ENCODE data around the gene CCDC34. TPM values are rescaled to one million over a fixed set of nuclear protein-coding genes. Genes with fewer than 3 reads are reported as not detected.

Gene CCDC34
- total RNA-seq, 1 donor from 2014 or later, result 30.6 TPM

GRCh38 chr11:27403195-27403594, 40.2 kb upstream of the CCDC34 start:
- H3K4me3 Mint-ChIP-seq, result no peak overlapping the region
- Histone ChIP-seq H3K79me2 (ENCODE audit: low read depth) (peaks cover 100% of the 10 kb centered on the region), H3K36me3 (peaks cover 10% of the 10 kb centered on the region)

GRCh38 chr11:27402450-27402849, 39.4 kb upstream of the CCDC34 start:
- H3K27me3 Mint-ChIP-seq (ENCODE audit: insufficient read depth, low read depth), result no peaks in the 10 kb centered on the region
- H3K4me3 Mint-ChIP-seq, result no peak overlapping the region

More at GRCh38 chr11:27403195-27403594, 40.2 kb upstream of the CCDC34 start:
- H3F3A ChIP-seq (ENCODE audit: low read depth), result peaks cover 52% of the 10 kb centered on the region
- no peak overlapping the region for H3K27ac Mint-ChIP-seq
- H3K9me3 Mint-ChIP-seq, result no peaks in the 10 kb centered on the region
- no peaks in the 10 kb centered on the region for H3K9me3 ChIP-seq (ENCODE audit: low read depth)
- no peak overlapping the region for H2AFZ ChIP-seq (replicated peaks)
- H3K4me2 ChIP-seq, result no peak overlapping the region
- H3K27ac ChIP-seq, result peak overlapping the region; percentile 16
- H3K27me3 Mint-ChIP-seq (ENCODE audit: insufficient read depth, low read depth), result no peaks in the 10 kb centered on the region
- TF ChIP-seq EZH2phosphoT487 (IDR thresholded peaks at IDR 0.05), result no peak
- no peak for TF ChIP-seq CTCF (IDR thresholded peaks at IDR 0.05)
- no peak for TF ChIP-seq EZH2 (IDR thresholded peaks at IDR 0.05)
- peaks cover 74% of the 10 kb centered on the region for H4K20me1 ChIP-seq (ENCODE audit: low read depth)
- peaks cover 65% of the 10 kb centered on the region for H3K4me1 ChIP-seq
- DNase-seq (ENCODE audit: low spot score), result no peak
- peaks cover 6% of the 10 kb centered on the region for H3K4me1 Mint-ChIP-seq
- H3K27me3 ChIP-seq, result no peaks in the 10 kb centered on the region
- no peak overlapping the region for H3K9ac ChIP-seq
- no peak overlapping the region for H3K4me3 ChIP-seq
- peaks cover 2% of the 10 kb centered on the region for H3K36me3 Mint-ChIP-seq

GRCh38 chr11:27401833-27402316, 38.9 kb upstream of the CCDC34 start:
- H3K4me1 ChIP-seq, result peaks cover 70% of the 10 kb centered on the region
- H3K27ac ChIP-seq, result peak overlapping the region; percentile 16
- H3K9me3 ChIP-seq (ENCODE audit: low read depth), result no peaks in the 10 kb centered on the region
- H3K79me2 ChIP-seq (ENCODE audit: low read depth), result peaks cover 100% of the 10 kb centered on the region
- Mint-ChIP-seq H3K4me3 (no peak overlapping the region), H3K4me1 (peaks cover 16% of the 10 kb centered on the region), H3K9me3 (no peaks in the 10 kb centered on the region), H3K36me3 (peaks cover 8% of the 10 kb centered on the region), H3K27ac (no peak overlapping the region), H3K27me3 (ENCODE audit: insufficient read depth, low read depth) (no peaks in the 10 kb centered on the region)
- no peak for TF ChIP-seq EZH2 (IDR thresholded peaks at IDR 0.05)
- no peak for TF ChIP-seq CTCF (IDR thresholded peaks at IDR 0.05)
- TF ChIP-seq EZH2phosphoT487 (IDR thresholded peaks at IDR 0.05), result no peak
- no peak overlapping the region for H3K9ac ChIP-seq
- H3F3A ChIP-seq (ENCODE audit: low read depth), result peaks cover 63% of the 10 kb centered on the region
- H4K20me1 ChIP-seq (ENCODE audit: low read depth), result peaks cover 75% of the 10 kb centered on the region
- peaks cover 3% of the 10 kb centered on the region for H3K36me3 ChIP-seq
- no peak overlapping the region for H2AFZ ChIP-seq (replicated peaks)
- no peak overlapping the region for H3K4me3 ChIP-seq
- no peak overlapping the region for H3K4me2 ChIP-seq
- H3K27me3 ChIP-seq, result no peaks in the 10 kb centered on the region
- no peak for DNase-seq (ENCODE audit: low spot score)

More at GRCh38 chr11:27402450-27402849, 39.4 kb upstream of the CCDC34 start:
- no peak for TF ChIP-seq CTCF (IDR thresholded peaks at IDR 0.05)
- no peak for TF ChIP-seq EZH2phosphoT487 (IDR thresholded peaks at IDR 0.05)
- TF ChIP-seq EZH2 (IDR thresholded peaks at IDR 0.05), result no peak
- H3K27ac ChIP-seq, result peak overlapping the region; percentile 16
- H3F3A ChIP-seq (ENCODE audit: low read depth), result peaks cover 59% of the 10 kb centered on the region
- no peaks in the 10 kb centered on the region for H3K9me3 ChIP-seq (ENCODE audit: low read depth)
- DNase-seq (ENCODE audit: low spot score), result no peak
- H2AFZ ChIP-seq (replicated peaks), result no peak overlapping the region
- Mint-ChIP-seq H3K4me1 (peaks cover 11% of the 10 kb centered on the region), H3K27ac (no peak overlapping the region), H3K36me3 (peaks cover 2% of the 10 kb centered on the region), H3K9me3 (no peaks in the 10 kb centered on the region)
- no peak overlapping the region for H3K4me3 ChIP-seq
- no peak overlapping the region for H3K4me2 ChIP-seq
- H3K9ac ChIP-seq, result no peak overlapping the region
- H3K4me1 ChIP-seq, result peaks cover 70% of the 10 kb centered on the region
- H3K36me3 ChIP-seq, result peaks cover 8% of the 10 kb centered on the region
- peaks cover 100% of the 10 kb centered on the region for H3K79me2 ChIP-seq (ENCODE audit: low read depth)
- H3K27me3 ChIP-seq, result no peaks in the 10 kb centered on the region
- peaks cover 78% of the 10 kb centered on the region for H4K20me1 ChIP-seq (ENCODE audit: low read depth)

All from neural progenitor cell (in vitro differentiated cells).